Cardiac muscle cell (in vitro differentiated cells and primary cell): ENCODE results near the gene GPR31. TPM values are rescaled to one million over a fixed set of nuclear protein-coding genes. Genes with fewer than 3 reads are reported as not detected.
"Not testable (repeated sequence)": the region's sequence is repeated elsewhere in the genome, so short reads cannot be mapped to it uniquely, and the experiment has no call there.

ENCODE experiments used
- DNase-seq, 2 donors: peaks; one replicate each; pipeline versions ENCODE4 v3.0.0 to v3.0.0-alpha.2; 2010 to 2017; ENCODE audit warnings: low read depth in 1 of 2, low spot score in 1 of 2
- H3K27ac ChIP-seq: fragments of 200-600 bp; sonication (generic); 2 replicates; pipeline ENCODE4 v1.5.1; 2016
- H3K27me3 ChIP-seq: fragments of 200-600 bp; sonication (generic); 2 replicates; pipeline ENCODE4 v1.6.0; 2016; ENCODE audit warnings: control low read depth
- H3K36me3 ChIP-seq: fragments of 200-600 bp; sonication (generic); 2 replicates; pipeline ENCODE4 v1.5.1; 2016; ENCODE audit warnings: control low read depth
- H3K4me1 ChIP-seq: fragments of 200-600 bp; sonication (generic); 2 replicates; pipeline ENCODE4 v1.8.1; 2017; ENCODE audit warnings: low read depth, mild to moderate bottlenecking, mixed run types
- H3K4me3 ChIP-seq: fragments of 200-600 bp; sonication (generic); 2 replicates; pipeline ENCODE4 v1.5.1; 2016; ENCODE audit warnings: mild to moderate bottlenecking
- H3K9me3 ChIP-seq: fragments of 200-600 bp; sonication (generic); 2 replicates; pipeline ENCODE4 v1.5.1; 2017; ENCODE audit warnings: low read depth, mild to moderate bottlenecking, control low read depth
- polyA plus RNA-seq: library from polyadenylated mRNA; unstranded; fragments of >200 nt; fragmentation: Nextera tagmentation; extraction: Ambion mirVana; gene quantifications from 2 replicates; pipeline ENCODE4 v1.2.1, GENCODE V29; 2016
- total RNA-seq: library from RNA; depleted of rRNA; stranded (reverse); fragments of >200 nt; gene quantifications from 2 replicates; pipeline ENCODE4 v1.2.3, GENCODE V29; 2016

GPR31 gene
- total and polyA plus RNA-seq, 2 experiments from 2014 or later = not detected

DNA sequence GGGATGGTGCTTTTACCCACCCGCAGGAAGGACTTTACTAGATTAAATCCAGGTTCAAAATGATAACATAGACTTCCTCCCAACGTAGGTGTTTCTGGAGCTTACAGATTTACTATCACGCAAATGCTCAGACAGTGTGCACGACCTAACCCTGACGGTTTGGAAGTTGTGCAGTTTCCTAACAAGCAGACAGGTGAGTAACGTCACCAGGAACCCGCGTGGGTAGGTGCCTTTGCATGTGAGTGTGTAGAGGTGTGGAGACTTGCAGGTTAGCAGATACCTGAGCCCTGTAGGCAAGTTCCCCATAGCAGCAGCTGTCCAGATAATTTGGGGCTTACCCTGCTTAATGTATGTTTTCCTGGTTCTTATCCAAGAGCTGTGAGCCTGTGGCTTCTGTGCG lies 29.5 kb upstream of the GPR31 start:
- not testable (repeated sequence) for H3K4me1 ChIP-seq

DNA sequence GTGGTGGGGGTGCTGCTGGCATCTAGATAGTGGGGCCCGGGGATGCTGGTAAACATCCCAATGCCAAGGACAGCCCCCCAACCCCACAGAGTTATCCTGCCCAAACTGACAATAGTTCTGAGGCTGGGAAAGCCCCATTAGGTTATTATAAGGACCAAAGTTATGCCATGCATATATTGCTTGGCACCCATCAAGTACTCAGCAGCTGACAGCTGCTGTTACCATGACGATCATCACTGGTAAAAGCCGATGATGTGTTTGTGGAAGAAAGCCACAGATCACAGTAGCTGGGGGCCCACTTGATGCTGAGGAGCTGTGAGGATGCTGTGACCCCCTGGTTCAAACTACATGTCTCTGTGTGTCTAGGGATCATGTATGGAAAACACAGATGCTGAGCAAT lies 27.3 kb upstream of the GPR31 start:
- not testable (repeated sequence) for H3K36me3 ChIP-seq, H3K27me3 ChIP-seq, H3K4me1 ChIP-seq, H3K9me3 ChIP-seq, H3K27ac ChIP-seq, DNase-seq, H3K4me3 ChIP-seq

More for the DNA sequence above, 29.5 kb upstream of the GPR31 start:
- H3K27ac ChIP-seq, H3K9me3 ChIP-seq, H3K36me3 ChIP-seq, H3K4me3 ChIP-seq, H3K27me3 ChIP-seq, DNase-seq: not testable (repeated sequence)

DNA sequence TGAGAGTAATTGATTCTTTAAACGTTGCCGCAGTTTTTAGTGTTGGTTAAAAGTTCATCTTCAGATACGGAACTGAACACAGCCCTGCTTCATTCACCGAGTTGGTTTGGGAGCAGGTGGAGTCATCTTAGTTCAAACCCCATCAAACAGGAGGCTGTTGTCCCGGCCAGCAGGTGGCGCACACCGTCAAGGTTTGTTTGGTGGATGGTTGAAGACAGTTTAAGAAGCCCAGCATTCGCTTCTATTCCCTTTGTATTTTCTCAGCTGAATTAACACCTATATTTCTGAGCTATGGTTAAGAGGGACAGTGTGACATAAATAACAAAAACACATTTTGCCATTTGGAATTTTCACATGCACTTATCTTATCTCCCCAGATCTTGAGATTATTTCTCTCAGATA lies 25.1 kb upstream of the GPR31 start:
- not testable (repeated sequence) for H3K9me3 ChIP-seq, H3K4me1 ChIP-seq, H3K27me3 ChIP-seq, H3K27ac ChIP-seq, DNase-seq, H3K4me3 ChIP-seq, H3K36me3 ChIP-seq

DNA sequence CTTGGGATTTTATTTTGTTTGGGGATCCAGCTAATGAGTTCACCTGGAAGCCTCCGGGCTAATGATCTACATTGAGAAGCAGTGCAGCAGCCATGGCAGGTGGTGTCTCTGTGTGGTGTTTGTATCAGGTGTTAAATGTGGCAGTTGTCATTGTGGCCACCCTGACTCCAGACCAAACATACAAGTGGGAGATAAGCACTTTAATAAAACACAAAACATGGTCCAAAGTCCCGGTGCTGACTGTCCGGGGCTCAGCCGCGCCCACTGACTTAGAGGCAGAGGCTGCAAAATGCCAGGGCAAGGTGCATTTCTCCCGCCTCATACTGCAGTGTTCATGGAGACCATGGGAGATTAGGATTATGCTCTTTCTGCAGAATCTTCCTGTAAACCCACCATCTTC lies 23.6 kb upstream of the GPR31 start:
- H3K4me3 ChIP-seq, H3K27ac ChIP-seq, DNase-seq, H3K36me3 ChIP-seq, H3K4me1 ChIP-seq, H3K9me3 ChIP-seq, H3K27me3 ChIP-seq: not testable (repeated sequence)

DNA sequence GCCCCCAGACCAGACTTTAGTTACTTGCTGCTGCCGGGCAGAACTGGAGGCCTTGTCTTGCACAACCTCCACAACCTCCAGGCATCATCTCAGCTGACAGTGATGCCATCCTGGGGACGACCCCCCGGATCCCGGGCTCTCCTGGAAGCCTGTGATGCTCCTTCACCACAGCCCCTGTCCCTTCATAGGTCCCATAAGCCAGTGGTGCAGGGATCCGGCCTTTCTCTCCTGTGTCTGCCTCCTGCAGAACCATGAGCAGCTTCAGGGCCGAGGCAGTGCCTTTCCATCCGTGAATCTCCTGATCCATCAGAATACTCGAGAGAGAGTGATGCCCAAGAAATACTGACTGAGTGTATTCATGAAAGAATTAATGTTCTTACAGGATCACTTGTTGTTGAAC lies 22.3 kb upstream of the GPR31 start:
- DNase-seq, H3K27ac ChIP-seq, H3K4me1 ChIP-seq, H3K4me3 ChIP-seq, H3K27me3 ChIP-seq, H3K36me3 ChIP-seq, H3K9me3 ChIP-seq: not testable (repeated sequence)

DNA sequence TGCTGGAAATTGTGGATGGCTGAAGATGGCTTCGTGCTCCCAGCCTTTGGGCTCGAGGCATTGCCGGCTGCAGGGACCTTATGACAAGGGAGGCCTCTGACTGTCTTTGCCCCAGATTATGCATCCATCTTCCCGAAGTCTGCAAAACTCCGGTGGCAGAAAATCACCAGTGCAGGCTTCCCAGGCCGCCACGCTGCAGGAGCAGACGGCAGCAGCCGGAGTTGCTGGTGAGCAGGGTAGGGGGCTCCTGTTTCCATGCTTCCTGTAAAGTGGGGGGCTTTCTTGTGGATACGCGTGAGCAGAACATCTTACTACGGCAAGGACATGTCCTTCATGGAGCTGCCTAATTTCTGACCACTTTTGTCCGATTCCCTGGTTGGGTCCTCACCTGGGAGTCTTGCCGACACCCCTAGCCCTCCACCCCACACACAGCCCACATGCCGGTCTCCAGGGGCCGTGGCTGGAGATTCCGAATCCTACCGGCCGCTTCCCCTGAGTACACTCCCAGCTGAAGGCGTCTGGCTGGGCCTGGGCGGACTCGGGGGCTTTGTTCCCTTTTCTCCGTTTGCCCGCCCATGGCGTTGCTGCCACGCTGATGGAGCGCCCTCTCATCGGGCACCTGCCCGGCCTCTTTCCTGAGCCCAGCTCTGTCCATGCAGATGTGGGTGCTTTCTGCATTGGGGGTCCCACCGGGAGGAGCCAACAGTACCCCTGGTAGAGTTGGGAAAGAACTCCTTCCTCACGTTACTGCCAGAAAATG lies 21.3 kb upstream of the GPR31 start:
- not testable (repeated sequence) for H3K4me3 ChIP-seq, H3K27me3 ChIP-seq, H3K36me3 ChIP-seq, H3K9me3 ChIP-seq, DNase-seq, H3K27ac ChIP-seq, H3K4me1 ChIP-seq

DNA sequence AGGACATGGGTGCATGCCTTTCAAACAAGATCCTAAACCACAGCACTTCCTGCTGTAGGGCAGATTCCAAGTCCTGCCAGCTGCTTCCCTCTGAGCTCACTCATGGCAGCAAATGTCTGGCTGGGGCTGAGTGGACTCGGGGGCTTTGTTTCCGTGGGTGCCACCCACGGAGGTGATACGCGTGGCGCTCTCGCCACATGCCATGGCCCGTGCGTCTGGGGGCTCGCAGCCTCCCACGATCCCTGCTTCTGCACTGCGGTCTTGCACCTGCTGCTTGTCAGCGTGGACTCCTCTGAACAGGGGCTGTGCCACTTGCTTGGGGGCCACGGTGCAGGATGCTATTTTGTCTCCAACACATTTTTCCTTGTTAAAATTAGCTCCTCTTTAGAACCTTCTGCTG lies 19.5 kb upstream of the GPR31 start:
- not testable (repeated sequence) for H3K4me3 ChIP-seq, DNase-seq, H3K27ac ChIP-seq, H3K9me3 ChIP-seq, H3K36me3 ChIP-seq, H3K27me3 ChIP-seq, H3K4me1 ChIP-seq

DNA sequence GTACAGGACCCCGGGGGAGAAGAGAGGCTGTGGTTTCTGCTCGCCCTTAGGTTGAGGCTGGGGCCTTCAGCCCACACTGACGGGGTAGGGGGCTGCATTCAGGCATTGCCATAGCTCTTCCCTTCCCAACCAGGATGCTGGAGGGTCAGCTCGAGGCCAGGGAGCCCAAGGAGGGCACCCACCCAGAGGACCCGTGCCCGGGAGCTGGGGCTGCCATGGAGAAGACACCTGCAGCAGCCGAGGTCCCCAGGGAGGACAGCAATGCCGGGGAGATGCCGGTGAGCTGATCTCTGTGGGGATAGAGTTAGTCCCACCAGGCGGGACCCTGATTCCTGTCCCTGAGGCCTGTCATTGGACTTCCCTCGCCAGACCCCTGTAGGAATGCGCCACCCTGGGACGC lies 14.2 kb upstream of the GPR31 start:
- not testable (repeated sequence) for H3K27ac ChIP-seq, H3K4me1 ChIP-seq, DNase-seq, H3K27me3 ChIP-seq, H3K36me3 ChIP-seq, H3K9me3 ChIP-seq, H3K4me3 ChIP-seq

DNA sequence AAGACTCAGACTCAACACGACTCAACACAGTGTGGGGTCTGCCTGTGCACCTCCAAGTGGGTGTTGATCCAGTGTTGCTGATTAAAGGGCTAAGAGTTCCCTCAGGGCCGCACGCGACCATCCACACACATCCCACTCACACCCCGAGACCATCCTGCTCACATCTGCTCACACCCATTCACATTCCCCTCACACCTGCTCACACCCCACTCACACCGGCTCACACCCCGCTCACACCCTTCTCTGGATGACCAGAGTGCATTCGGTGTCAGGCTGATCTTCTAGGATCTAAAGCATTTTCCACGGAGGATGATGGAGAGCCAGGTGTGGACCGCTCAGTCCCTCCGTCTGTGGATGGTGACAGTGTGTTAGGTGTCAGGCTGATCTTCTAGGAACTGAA lies 13.5 kb upstream of the GPR31 start:
- H3K4me3 ChIP-seq, H3K36me3 ChIP-seq, H3K4me1 ChIP-seq, DNase-seq, H3K27ac ChIP-seq, H3K9me3 ChIP-seq, H3K27me3 ChIP-seq: not testable (repeated sequence)

DNA sequence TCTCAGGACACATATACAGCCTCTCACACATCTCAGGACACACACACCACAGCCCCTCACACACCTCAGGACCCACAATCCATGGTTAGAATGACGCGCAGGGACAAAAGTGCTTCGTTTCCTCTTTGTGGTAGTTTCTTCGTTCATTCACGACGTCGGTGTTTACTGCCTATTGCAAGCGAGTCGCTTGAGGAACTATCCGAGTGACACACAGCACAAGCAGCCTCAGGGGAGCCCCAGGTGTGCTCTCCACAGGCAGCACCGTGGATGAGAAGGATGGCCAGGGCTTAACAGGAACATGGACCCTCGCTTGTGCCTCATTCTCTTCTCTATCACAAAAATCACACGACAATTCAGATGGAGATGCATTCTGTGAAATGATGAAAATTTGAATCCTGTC lies 12.1 kb upstream of the GPR31 start:
- H3K27ac ChIP-seq, DNase-seq, H3K4me3 ChIP-seq, H3K9me3 ChIP-seq, H3K4me1 ChIP-seq, H3K36me3 ChIP-seq, H3K27me3 ChIP-seq: not testable (repeated sequence)

DNA sequence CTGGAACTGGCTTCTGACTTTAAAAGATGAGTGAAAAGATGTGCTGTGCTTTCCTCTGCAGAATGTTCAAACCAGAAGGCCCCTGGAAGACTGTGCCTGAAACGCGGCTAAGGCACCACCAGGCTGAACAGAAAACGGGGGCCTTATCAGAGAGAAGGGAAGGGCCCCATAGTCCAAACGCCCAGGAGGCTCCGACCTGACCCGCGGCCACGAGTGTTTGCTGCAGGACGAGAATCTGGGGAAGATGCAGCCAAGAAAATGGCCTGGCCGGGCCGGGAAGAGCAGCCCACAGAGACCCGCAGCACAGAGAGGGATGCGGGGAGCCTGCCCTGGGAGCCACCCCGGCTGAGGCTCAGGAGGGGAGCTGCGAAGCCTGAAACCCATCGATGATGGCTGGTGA lies 10.5 kb upstream of the GPR31 start:
- not testable (repeated sequence) for H3K27ac ChIP-seq, H3K27me3 ChIP-seq, DNase-seq, H3K4me1 ChIP-seq, H3K4me3 ChIP-seq, H3K36me3 ChIP-seq, H3K9me3 ChIP-seq

DNA sequence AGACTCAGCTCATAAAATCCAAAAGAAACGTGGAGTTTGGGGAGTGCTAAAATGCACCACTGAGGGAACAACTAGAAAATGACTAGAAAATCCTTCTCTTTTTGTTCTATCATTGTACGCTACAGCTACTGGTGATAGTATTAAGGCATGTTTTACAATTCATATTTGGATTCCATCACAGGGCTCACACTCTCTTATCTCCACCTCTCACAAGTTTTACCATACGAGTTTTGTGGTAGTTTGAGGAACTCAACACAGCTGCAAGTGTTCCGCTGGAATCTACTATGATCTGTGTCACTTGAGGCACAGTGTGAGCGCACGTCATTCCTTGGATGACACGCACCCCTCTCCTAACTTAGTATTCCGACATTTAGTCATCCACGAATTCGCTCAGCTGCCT lies 9.9 kb upstream of the GPR31 start:
- H3K9me3 ChIP-seq, DNase-seq, H3K27ac ChIP-seq, H3K27me3 ChIP-seq, H3K4me1 ChIP-seq, H3K36me3 ChIP-seq, H3K4me3 ChIP-seq: not testable (repeated sequence)
